Ishikawa (cell line): ENCODE measurements around the gene UBE2C.

Experiments
- MAX ChIP-seq: IDR thresholded peaks from 2 replicates; pipeline ENCODE4 v1.6.1; 2012
- NFIC ChIP-seq: IDR thresholded peaks from 2 replicates; pipeline ENCODE4 v1.6.1; 2012
- TAF1 ChIP-seq: IDR thresholded peaks from 2 replicates; pipeline ENCODE4 v1.6.1; 2012; ENCODE audit warnings: low read depth, mild to moderate bottlenecking
- YY1 ChIP-seq: IDR thresholded peaks from 2 replicates; pipeline ENCODE4 v1.6.1; 2012; ENCODE audit warnings: low read depth
- ZBTB7A ChIP-seq: IDR thresholded peaks from 2 replicates; pipeline ENCODE4 v1.6.1; 2012; ENCODE audit warnings: low read depth

- TF ChIP-seq TAF1 = no peak
- TF ChIP-seq ZBTB7A = no peak
- no peak for TF ChIP-seq MAX
- no peak for TF ChIP-seq YY1
- no peak for TF ChIP-seq NFIC
Observed at GRCh38 chr20:45796337-45797065, 15.9 kb upstream of the UBE2C start.
